Measurements from ENCODE around the gene VPS35.

VPS35 gene

DNA sequence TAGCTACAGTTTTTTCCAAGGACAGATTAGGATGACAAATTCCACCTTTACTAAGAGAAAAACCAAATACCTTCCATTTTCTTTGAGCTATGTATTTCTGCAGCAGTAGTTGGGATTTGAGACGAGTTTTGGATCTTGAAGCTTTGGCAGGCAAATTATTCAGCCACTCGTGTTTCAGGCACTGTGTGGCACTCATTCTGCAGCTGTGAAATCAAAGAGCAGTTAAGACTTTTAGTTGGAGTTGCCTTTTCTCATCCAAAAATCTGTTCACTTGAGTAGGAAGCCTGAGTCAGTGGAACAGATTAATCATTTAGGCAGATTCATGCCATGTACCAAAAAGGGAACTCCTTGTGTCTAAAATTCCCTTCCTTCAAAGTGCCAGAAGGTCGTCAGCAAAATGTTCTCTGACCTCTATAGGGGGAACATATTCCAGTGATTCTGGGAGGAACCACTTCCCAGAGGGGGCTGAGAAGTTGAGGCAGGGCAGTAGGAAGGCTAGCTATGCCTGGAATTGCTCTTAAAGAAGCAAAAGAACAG is 20.6 kb upstream of the VPS35 start:
- Histone ChIP-seq H3K9me3 (ENCODE audit: control insufficient read depth, insufficient read depth, low read depth, low read length) (no peaks in the 10 kb centered on the region), H3K4me3 (ENCODE audit: low read depth, low read length) (no peak overlapping the region), H3K36me3 (ENCODE audit: control insufficient read depth in 2 of 2, insufficient read depth in 1 of 2, low read length in 2 of 2) (no peaks in the 10 kb centered on the region), H3K27ac (ENCODE audit: extremely low read depth, low read depth, low read length) (no peak overlapping the region), H3K4me1 (ENCODE audit: control insufficient read depth, insufficient read depth, low read length) (no peaks in the 10 kb centered on the region)
- TF ChIP-seq ZSCAN30 (tag by site-specific recombination; IDR thresholded peaks at IDR 0.05) (no peak), ZBTB48 (tag by site-specific recombination; IDR thresholded peaks at IDR 0.05) (no peak), PATZ1 (tag by site-specific recombination; IDR thresholded peaks at IDR 0.05) (no peak), ZNF311 (tag by site-specific recombination; IDR thresholded peaks at IDR 0.05; ENCODE audit: borderline replicate concordance) (no peak), ZFP3 (tag by site-specific recombination; IDR thresholded peaks at IDR 0.05; ENCODE audit: low read depth) (no peak)
- TF ChIP-seq, protein P1, sequence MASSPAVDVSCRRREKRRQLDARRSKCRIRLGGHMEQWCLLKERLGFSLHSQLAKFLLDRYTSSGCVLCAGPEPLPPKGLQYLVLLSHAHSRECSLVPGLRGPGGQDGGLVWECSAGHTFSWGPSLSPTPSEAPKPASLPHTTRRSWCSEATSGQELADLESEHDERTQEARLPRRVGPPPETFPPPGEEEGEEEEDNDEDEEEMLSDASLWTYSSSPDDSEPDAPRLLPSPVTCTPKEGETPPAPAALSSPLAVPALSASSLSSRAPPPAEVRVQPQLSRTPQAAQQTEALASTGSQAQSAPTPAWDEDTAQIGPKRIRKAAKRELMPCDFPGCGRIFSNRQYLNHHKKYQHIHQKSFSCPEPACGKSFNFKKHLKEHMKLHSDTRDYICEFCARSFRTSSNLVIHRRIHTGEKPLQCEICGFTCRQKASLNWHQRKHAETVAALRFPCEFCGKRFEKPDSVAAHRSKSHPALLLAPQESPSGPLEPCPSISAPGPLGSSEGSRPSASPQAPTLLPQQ (tag by site-specific recombination; IDR thresholded peaks at IDR 0.05): no peak
- ChIA-PET POLR2A (interaction anchor here (1.3 kb wide), 1 partner anchor 174 kb away, joined by 3 read pairs; the partner anchor contains the start of gene GPT2), CTCF (interaction anchor here (0.7 to 1.0 kb wide), 3 partner anchors 174 to 1456 kb away, joined by 3 read pairs; no protein-coding TSS in a partner anchor)

DNA sequence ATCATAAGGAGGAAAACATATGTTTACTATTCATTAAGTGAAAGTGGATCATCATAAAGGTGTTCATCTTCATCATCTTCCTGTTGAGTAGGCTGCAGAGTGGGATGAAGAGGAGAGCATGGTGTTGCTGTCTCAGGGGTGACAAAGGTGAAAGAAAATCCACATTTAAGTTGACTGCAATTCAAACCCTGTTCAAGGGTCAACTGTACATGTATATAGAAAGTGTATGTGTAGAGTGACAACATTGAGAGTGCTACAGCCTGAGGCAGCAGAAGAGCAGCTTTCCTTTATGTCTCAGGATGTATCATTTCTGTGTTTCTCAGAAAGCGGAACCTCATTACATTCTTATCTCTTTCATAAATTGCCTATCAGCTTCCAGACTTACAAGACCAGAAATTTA is 17.7 kb upstream of the VPS35 start:
- H3K4me3 ChIP-seq (ENCODE audit: low read depth, low read length): no peak overlapping the region
- H3K27ac ChIP-seq (ENCODE audit: extremely low read depth, low read depth, low read length): no peak overlapping the region
- ChIA-PET CTCF (no interaction called here), POLR2A (interaction anchor here (0.8 kb wide), 1 partner anchor 17 kb away, joined by 3 read pairs; the partner anchor contains the start of gene ORC6)
- H3K9me3 ChIP-seq (ENCODE audit: control insufficient read depth, insufficient read depth, low read depth, low read length): no peaks in the 10 kb centered on the region
- no peaks in the 10 kb centered on the region for H3K4me1 ChIP-seq (ENCODE audit: control insufficient read depth, insufficient read depth, low read length)
- no peak for TF ChIP-seq ZBTB48 (tag by site-specific recombination; IDR thresholded peaks at IDR 0.05)
- TF ChIP-seq ZNF837 (tag by site-specific recombination; IDR thresholded peaks at IDR 0.05): no peak
- no peak for TF ChIP-seq SETDB1 (IDR thresholded peaks at IDR 0.05; ENCODE audit: insufficient read length, low read length)
- TF ChIP-seq YY1 (tag by site-specific recombination; IDR thresholded peaks at IDR 0.05): no peak
- TF ChIP-seq, protein P2, sequence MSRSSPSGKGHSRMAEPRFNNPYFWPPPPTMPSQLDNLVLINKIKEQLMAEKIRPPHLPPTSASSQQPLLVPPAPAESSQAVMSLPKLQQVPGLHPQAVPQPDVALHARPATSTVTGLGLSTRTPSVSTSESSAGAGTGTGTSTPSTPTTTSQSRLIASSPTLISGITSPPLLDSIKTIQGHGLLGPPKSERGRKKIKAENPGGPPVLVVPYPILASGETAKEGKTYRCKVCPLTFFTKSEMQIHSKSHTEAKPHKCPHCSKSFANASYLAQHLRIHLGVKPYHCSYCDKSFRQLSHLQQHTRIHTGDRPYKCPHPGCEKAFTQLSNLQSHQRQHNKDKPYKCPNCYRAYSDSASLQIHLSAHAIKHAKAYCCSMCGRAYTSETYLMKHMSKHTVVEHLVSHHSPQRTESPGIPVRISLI (tag by site-specific recombination; IDR thresholded peaks at IDR 0.05): no peak
- TF ChIP-seq PRDM1 (tag by site-specific recombination; IDR thresholded peaks at IDR 0.05): peak; percentile 52
- no peak for TF ChIP-seq ZNF768 (tag by site-specific recombination; IDR thresholded peaks at IDR 0.05)
- H3K36me3 ChIP-seq (ENCODE audit: control insufficient read depth in 2 of 2, insufficient read depth in 1 of 2, low read length in 2 of 2): peaks cover 0 to 6% of the 10 kb centered on the region in 2 experiments; a peak in 1 of 3 replicates

- Histone ChIP-seq H3K4me3 (ENCODE audit: low read depth, low read length) (no peak overlapping the region), H3K9me3 (ENCODE audit: control insufficient read depth, insufficient read depth, low read depth, low read length) (no peaks in the 10 kb centered on the region), H3K36me3 (ENCODE audit: control insufficient read depth in 2 of 2, insufficient read depth in 1 of 2, low read length in 2 of 2) (peaks cover 16 to 37% of the 10 kb centered on the region in 2 experiments), H3K4me1 (ENCODE audit: control insufficient read depth, insufficient read depth, low read length) (no peaks in the 10 kb centered on the region), H3K27ac (ENCODE audit: extremely low read depth, low read depth, low read length) (no peak overlapping the region)
- CTCF ChIA-PET: no interaction called here
- POLR2A ChIA-PET: interaction anchor here (0.7 kb wide), 1 partner anchor 88 kb away, joined by 3 read pairs; no protein-coding TSS in a partner anchor
- TF ChIP-seq ZNF639 (tag by site-specific recombination; IDR thresholded peaks at IDR 0.05) (no peak), ZBTB10 (tag by site-specific recombination; IDR thresholded peaks at IDR 0.05) (no peak), HOXA7 (CRISPR knock-in tag; IDR thresholded peaks at IDR 0.05; ENCODE audit: borderline replicate concordance) (no peak), ZBTB20 (tag by site-specific recombination; IDR thresholded peaks at IDR 0.05) (no peak), ZNF112 (tag by site-specific recombination; IDR thresholded peaks at IDR 0.05) (no peak), ZBTB7A (tag by site-specific recombination; IDR thresholded peaks at IDR 0.05; ENCODE audit: low read depth) (no peak), ZBTB21 (tag by site-specific recombination; IDR thresholded peaks at IDR 0.05) (no peak), ZNF391 (tag by site-specific recombination; IDR thresholded peaks at IDR 0.05; ENCODE audit: borderline replicate concordance, low read depth) (no peak), ZNF513 (tag by site-specific recombination; IDR thresholded peaks at IDR 0.05) (no peak)
Observed at GRCh38 chr16:46702030-46702429, 13.1 kb upstream of the VPS35 start.
